COR-L47 (cell line): ENCODE data around the gene IPO13.

ENCODE experiments used
- DNase-seq: peaks from one replicate; lab custom pipeline; 2025; lab: John Stamatoyannopoulos, UW

The IPO13 gene

GRCh38 chr1:44012404-44012803 is 65.7 kb downstream of the IPO13 start:
- DNase-seq = no peak

- no peak for DNase-seq
These were observed 66.3 kb downstream of the IPO13 start for GRCh38 chr1:44012941-44013609.

- no peak for DNase-seq
These were observed 67.2 kb downstream of the IPO13 start for GRCh38 chr1:44013949-44014348.

GRCh38 chr1:44014365-44015104 is 67.8 kb downstream of the IPO13 start:
- no peak for DNase-seq

GRCh38 chr1:44015206-44015605 is 68.5 kb downstream of the IPO13 start:
- DNase-seq = no peak

GRCh38 chr1:44016041-44016889 is 69.5 kb downstream of the IPO13 start:
- DNase-seq = no peak

GRCh38 chr1:44016890-44017400 is 70.2 kb downstream of the IPO13 start:
- DNase-seq = no peak
